K562 (cell line): ENCODE measurements around the gene HSDL1. TPM values are rescaled to one million over a fixed set of nuclear protein-coding genes. Genes with fewer than 3 reads are reported as not detected.

Experiments
- ATF7 ChIP-seq: fragments of 450-650 bp; IDR thresholded peaks from 2 replicates; pipeline ENCODE4 v1.7.1; 2014; ENCODE audit warnings: mild to moderate bottlenecking, moderate library complexity
- BRCA1 ChIP-seq, 2 experiments: fragments of 450-650 bp in 1 of 2; sonication (generic) in 1 of 2; formaldehyde crosslinking in 1 of 2; IDR thresholded peaks; 2 replicates each; pipeline versions ENCODE4 v1.5.0 to v1.6.1; 2017 to 2020; ENCODE audit warnings: mild to moderate bottlenecking in 1 of 2, missing genetic modification reagents in 1 of 2
- BRF1 ChIP-seq: IDR thresholded peaks from 3 replicates; pipeline ENCODE4 v1.6.1; 2011; ENCODE audit warnings: borderline replicate concordance, mild to moderate bottlenecking; ENCODE audit not compliant: insufficient read length; ENCODE audit errors: extremely low read depth
- ESRRA ChIP-seq: fragments of 450-650 bp; IDR thresholded peaks from 2 replicates; pipeline ENCODE4 v1.6.1; 2014; ENCODE audit warnings: low read depth, mild to moderate bottlenecking, moderate library complexity, borderline replicate concordance
- HEY1 ChIP-seq: fragments of 250-450 bp; sonication (Bioruptor Pico); IDR thresholded peaks from 2 replicates; pipeline ENCODE4 v1.5.0; 2020; ENCODE audit warnings: mild to moderate bottlenecking, moderate library complexity, borderline replicate concordance
- HMGN3 ChIP-seq: IDR thresholded peaks from 2 replicates; pipeline ENCODE4 v1.6.1; 2011; ENCODE audit warnings: borderline replicate concordance, low read depth, mild to moderate bottlenecking, mixed read lengths, low read length; ENCODE audit not compliant: insufficient read length; ENCODE audit errors: extremely low read depth
- IRF2 ChIP-seq: sonication (generic); formaldehyde crosslinking; IDR thresholded peaks from 2 replicates; pipeline ENCODE4 v1.8.1; 2022; ENCODE audit warnings: mild to moderate bottlenecking, missing genetic modification reagents
- MAZ ChIP-seq, 2 experiments: fragments of 450-650 bp in 1 of 2; sonication (generic) in 1 of 2; formaldehyde crosslinking; IDR thresholded peaks in 1 of 2; conservative IDR thresholded peaks in 1 of 2; 2 replicates each; pipeline versions ENCODE4 v1.4.0 to v1.5.0; 2020; ENCODE audit warnings: mild to moderate bottlenecking in 1 of 2, missing genetic modification reagents in 1 of 2
- MBD2 ChIP-seq: sonication (generic); IDR thresholded peaks from 2 replicates; pipeline ENCODE4 v1.6.1; 2016; ENCODE audit warnings: low read depth, borderline replicate concordance
- PCBP1 ChIP-seq: fragments of 200-400 bp; formaldehyde crosslinking; IDR thresholded peaks from 2 replicates; pipeline ENCODE4 v1.6.1; 2018; ENCODE audit warnings: mild to moderate bottlenecking, low read depth, low read length; ENCODE audit not compliant: poor library complexity, severe bottlenecking
- PRMT5 ChIP-seq: sonication (generic); formaldehyde crosslinking; IDR thresholded peaks from 2 replicates; pipeline ENCODE4 v1.5.0; 2020; ENCODE audit warnings: missing genetic modification reagents
- RBBP5 ChIP-seq: fragments of 200-600 bp; sonication (generic); IDR thresholded peaks from 2 replicates; pipeline ENCODE4 v1.6.1; 2012; ENCODE audit warnings: borderline replicate concordance, mild to moderate bottlenecking, low read length, control low read depth, inconsistent platforms; ENCODE audit not compliant: insufficient read depth, poor library complexity, severe bottlenecking
- SMAD2 ChIP-seq: fragments of 150-350 bp; IDR thresholded peaks from 2 replicates; pipeline ENCODE4 v1.6.1; 2014; ENCODE audit warnings: low read depth, mild to moderate bottlenecking, low read length
- TBP ChIP-seq: optimal IDR thresholded peaks from 2 replicates; pipeline ENCODE3; 2011; ENCODE audit warnings: low read depth, low read length, improper control_type of control experiment
- TRIM28 ChIP-seq: fragments of 450-650 bp; IDR thresholded peaks from 2 replicates; pipeline ENCODE4 v1.6.1; 2017
- XRCC4 ChIP-seq: IDR thresholded peaks from one replicate; pipeline ENCODE4 v1.6.1; 2011; ENCODE audit not compliant: insufficient read depth, insufficient read length; ENCODE audit errors: extremely low read depth
- ZNF584 ChIP-seq: fragments of 200-800 bp; sonication (Bioruptor generic); IDR thresholded peaks from 2 replicates; pipeline ENCODE4 v1.6.1; 2016; ENCODE audit warnings: low read depth, mild to moderate bottlenecking, missing genetic modification characterization, missing compliant biosample characterization
- polyA plus RNA-seq, 8 experiments: library from polyadenylated mRNA; depleted of rRNA in 4 of 8; stranded (reverse) in 5 of 8; unstranded in 3 of 8; fragments of >200 nt; fragmentation: Nextera tagmentation in 2 of 8; fragmentation: Illumina TruSeq in 1 of 8; extraction: Ambion mirVana in 2 of 8; extraction: Trizol in 1 of 8; gene quantifications; 2 replicates each; pipeline versions ENCODE4 v1.2.1 to v1.2.3, GENCODE V29; 2011 to 2014; ENCODE audit warnings: inconsistent platforms in 1 of 8, missing spikeins in 1 of 8
- total RNA-seq, 7 experiments: library from RNA; depleted of rRNA in 6 of 7; stranded (reverse); fragments of >200 nt in 6 of 7; fragmentation: Illumina TruSeq in 2 of 7; extraction: Trizol in 2 of 7; gene quantifications; 2 replicates each; pipeline versions ENCODE4 v1.2.1 to v1.2.3, GENCODE V29; 2011 to 2021; ENCODE audit warnings: low replicate concordance in 1 of 7
- TF ChIP-seq, protein P1 (sequence below): fragments of 450-650 bp; IDR thresholded peaks from 2 replicates; pipeline ENCODE4 v1.6.1; 2016
- TF ChIP-seq, protein P2 (sequence below): fragments of 450-650 bp; IDR thresholded peaks from 2 replicates; pipeline ENCODE4 v1.6.1; 2016; ENCODE audit warnings: low read depth, mild to moderate bottlenecking, moderate library complexity
- TF ChIP-seq, protein P3 (sequence below): IDR thresholded peaks from 2 replicates; pipeline ENCODE4 v1.6.1; 2016; ENCODE audit warnings: missing genetic modification characterization, missing compliant biosample characterization
- TF ChIP-seq, protein P4 (sequence below): fragments of 150-350 bp; IDR thresholded peaks from 2 replicates; pipeline ENCODE4 v1.6.1; 2014; ENCODE audit warnings: low read depth, mild to moderate bottlenecking, low read length, borderline replicate concordance

Gene HSDL1
- total and polyA plus RNA-seq, 9 of the 15 experiments (the other 6 are each of a cell fraction or from before 2014, with no cell fraction given): 14.8 to 41.2 (median 27.7) TPM

DNA sequence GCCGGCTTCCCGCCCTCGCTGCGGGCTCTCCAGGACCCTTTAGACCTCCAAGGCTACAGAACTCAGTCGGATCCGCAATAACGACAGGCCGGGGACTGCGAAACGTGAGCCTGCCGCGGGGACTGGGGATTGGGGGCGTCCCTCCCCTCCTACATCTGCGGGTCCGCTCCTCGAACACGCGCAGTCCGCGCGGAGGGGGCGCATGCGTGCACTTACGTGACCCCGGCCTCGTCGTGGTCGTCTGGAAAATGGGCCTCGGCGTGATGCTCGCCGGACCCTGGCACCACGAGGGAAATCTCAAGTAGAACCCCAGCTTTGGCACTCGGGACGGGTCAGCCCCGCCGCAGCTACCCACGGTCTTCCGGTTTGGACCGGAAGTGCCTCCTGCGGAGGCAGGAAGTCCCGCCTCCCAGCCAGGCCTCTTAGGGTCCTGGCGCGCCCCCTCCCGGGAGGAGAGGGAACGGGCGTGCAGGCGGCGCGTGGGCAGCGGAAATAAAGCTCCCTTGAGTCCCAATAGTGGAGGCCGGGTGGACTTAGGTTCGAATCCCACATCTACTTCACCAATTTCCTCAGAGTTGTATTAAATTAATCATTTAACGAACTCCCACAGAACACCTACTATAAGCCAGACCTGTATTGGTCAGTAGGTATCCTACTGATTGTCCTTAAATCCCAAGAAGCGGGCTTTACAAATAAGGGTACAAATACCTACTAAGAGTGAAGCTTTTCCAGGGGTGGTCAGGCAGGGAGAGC is 41.9 kb upstream of the HSDL1 start, which contains the start of gene TAF1C (continued):
- TF ChIP-seq HMGN3: no peak
- TF ChIP-seq HEY1 (CRISPR knock-in tag): no peak
- no peak for TF ChIP-seq BRF1
- TF ChIP-seq, protein P1, sequence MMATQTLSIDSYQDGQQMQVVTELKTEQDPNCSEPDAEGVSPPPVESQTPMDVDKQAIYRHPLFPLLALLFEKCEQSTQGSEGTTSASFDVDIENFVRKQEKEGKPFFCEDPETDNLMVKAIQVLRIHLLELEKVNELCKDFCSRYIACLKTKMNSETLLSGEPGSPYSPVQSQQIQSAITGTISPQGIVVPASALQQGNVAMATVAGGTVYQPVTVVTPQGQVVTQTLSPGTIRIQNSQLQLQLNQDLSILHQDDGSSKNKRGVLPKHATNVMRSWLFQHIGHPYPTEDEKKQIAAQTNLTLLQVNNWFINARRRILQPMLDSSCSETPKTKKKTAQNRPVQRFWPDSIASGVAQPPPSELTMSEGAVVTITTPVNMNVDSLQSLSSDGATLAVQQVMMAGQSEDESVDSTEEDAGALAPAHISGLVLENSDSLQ: peak; percentile 82
- TF ChIP-seq SMAD2: no peak
- peak; percentile 74 for TF ChIP-seq ATF7
- TF ChIP-seq MBD2: 0 out of 2 replicates have a peak, but pooled peaks have one; percentile 70
- TF ChIP-seq RBBP5: peak; percentile 100
- no peak for TF ChIP-seq BRCA1 (IDR thresholded peaks at IDR 0.05)
- TF ChIP-seq BRCA1 (CRISPR knock-in tag; IDR thresholded peaks at IDR 0.05): no peak
- TF ChIP-seq MAZ (CRISPR knock-in tag; conservative IDR thresholded peaks at IDR 0.05 in 1 of 2, IDR thresholded peaks at IDR 0.05 in 1 of 2): peak; percentile 76 to 79
- TF ChIP-seq TBP: peak; percentile 81
- TF ChIP-seq ESRRA: peak; percentile 72
- TF ChIP-seq PCBP1: peak; percentile 57
- no peak for TF ChIP-seq ZNF584 (CRISPR knock-in tag)
- TF ChIP-seq, protein P2, sequence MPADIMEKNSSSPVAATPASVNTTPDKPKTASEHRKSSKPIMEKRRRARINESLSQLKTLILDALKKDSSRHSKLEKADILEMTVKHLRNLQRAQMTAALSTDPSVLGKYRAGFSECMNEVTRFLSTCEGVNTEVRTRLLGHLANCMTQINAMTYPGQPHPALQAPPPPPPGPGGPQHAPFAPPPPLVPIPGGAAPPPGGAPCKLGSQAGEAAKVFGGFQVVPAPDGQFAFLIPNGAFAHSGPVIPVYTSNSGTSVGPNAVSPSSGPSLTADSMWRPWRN: no peak
- TF ChIP-seq TRIM28: no peak
- TF ChIP-seq PRMT5: no peak
- no peak for TF ChIP-seq XRCC4
- TF ChIP-seq, protein P3, sequence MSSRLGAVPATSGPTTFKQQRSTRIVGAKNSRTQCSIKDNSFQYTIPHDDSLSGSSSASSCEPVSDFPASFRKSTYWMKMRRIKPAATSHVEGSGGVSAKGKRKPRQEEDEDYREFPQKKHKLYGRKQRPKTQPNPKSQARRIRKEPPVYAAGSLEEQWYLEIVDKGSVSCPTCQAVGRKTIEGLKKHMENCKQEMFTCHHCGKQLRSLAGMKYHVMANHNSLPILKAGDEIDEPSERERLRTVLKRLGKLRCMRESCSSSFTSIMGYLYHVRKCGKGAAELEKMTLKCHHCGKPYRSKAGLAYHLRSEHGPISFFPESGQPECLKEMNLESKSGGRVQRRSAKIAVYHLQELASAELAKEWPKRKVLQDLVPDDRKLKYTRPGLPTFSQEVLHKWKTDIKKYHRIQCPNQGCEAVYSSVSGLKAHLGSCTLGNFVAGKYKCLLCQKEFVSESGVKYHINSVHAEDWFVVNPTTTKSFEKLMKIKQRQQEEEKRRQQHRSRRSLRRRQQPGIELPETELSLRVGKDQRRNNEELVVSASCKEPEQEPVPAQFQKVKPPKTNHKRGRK (tag): no peak
- TF ChIP-seq IRF2 (CRISPR knock-in tag): no peak
- TF ChIP-seq, protein P4, sequence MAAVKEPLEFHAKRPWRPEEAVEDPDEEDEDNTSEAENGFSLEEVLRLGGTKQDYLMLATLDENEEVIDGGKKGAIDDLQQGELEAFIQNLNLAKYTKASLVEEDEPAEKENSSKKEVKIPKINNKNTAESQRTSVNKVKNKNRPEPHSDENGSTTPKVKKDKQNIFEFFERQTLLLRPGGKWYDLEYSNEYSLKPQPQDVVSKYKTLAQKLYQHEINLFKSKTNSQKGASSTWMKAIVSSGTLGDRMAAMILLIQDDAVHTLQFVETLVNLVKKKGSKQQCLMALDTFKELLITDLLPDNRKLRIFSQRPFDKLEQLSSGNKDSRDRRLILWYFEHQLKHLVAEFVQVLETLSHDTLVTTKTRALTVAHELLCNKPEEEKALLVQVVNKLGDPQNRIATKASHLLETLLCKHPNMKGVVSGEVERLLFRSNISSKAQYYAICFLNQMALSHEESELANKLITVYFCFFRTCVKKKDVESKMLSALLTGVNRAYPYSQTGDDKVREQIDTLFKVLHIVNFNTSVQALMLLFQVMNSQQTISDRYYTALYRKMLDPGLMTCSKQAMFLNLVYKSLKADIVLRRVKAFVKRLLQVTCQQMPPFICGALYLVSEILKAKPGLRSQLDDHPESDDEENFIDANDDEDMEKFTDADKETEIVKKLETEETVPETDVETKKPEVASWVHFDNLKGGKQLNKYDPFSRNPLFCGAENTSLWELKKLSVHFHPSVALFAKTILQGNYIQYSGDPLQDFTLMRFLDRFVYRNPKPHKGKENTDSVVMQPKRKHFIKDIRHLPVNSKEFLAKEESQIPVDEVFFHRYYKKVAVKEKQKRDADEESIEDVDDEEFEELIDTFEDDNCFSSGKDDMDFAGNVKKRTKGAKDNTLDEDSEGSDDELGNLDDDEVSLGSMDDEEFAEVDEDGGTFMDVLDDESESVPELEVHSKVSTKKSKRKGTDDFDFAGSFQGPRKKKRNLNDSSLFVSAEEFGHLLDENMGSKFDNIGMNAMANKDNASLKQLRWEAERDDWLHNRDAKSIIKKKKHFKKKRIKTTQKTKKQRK: no peak; the same call in 1 of the 2 replicates
